NCI-H345 treated with DMSO at 0.1 percent for 48 hours (cell line): ENCODE results near the gene PBXIP1.
A peak's percentile ranks its signal among the peaks of the same experiment; 100 is the strongest.
"Not testable (repeated sequence)": the region's sequence is repeated elsewhere in the genome, so short reads cannot be mapped to it uniquely, and the experiment has no call there.

Experiments used
- DNase-seq: peaks from one replicate; lab custom pipeline; 2025; ENCODE audit not compliant: unreplicated experiment; lab: John Stamatoyannopoulos, UW

PBXIP1 gene

GRCh38 chr1:154938604-154939399, 17.1 kb downstream of the PBXIP1 start:
- DNase-seq = no peak

- no peak for DNase-seq
These were observed 17.9 kb downstream of the PBXIP1 start for GRCh38 chr1:154937988-154938386.

- peak; percentile 99 for DNase-seq
These were observed 18.6 kb downstream of the PBXIP1 start for GRCh38 chr1:154937085-154937987.

- peak; percentile 99 for DNase-seq
These were observed 19.3 kb downstream of the PBXIP1 start, which contains the start of gene PMVK for GRCh38 chr1:154936555-154937084. Gene PMVK, minus strand, starts transcription at chr1:154936719. Its CDS starts 34 bp downstream, at chr1:154936685.

- DNase-seq = no peak
These were observed 19.9 kb downstream of the PBXIP1 start for GRCh38 chr1:154935749-154936554.

- DNase-seq = no peak
These were observed 21.4 kb downstream of the PBXIP1 start for GRCh38 chr1:154934358-154934948.

GRCh38 chr1:154931940-154932487, 23.9 kb downstream of the PBXIP1 start:
- DNase-seq = no peak

GRCh38 chr1:154926201-154926600, 29.7 kb downstream of the PBXIP1 start:
- DNase-seq = no peak

- DNase-seq = no peak
These were observed 30.3 kb downstream of the PBXIP1 start for GRCh38 chr1:154925335-154926170.

- DNase-seq = no peak
These were observed 32.2 kb downstream of the PBXIP1 start for GRCh38 chr1:154923695-154924094.

- DNase-seq = peak; percentile 17
These were observed 42.6 kb downstream of the PBXIP1 start for GRCh38 chr1:154913273-154913672.

- no peak for DNase-seq
These were observed 43.1 kb downstream of the PBXIP1 start for GRCh38 chr1:154912755-154913154.

GRCh38 chr1:154911691-154912550, 44.0 kb downstream of the PBXIP1 start:
- DNase-seq = no peak

- DNase-seq = no peak
These were observed 45.0 kb downstream of the PBXIP1 start for GRCh38 chr1:154910851-154911250.

- no peak for DNase-seq
These were observed 47.0 kb downstream of the PBXIP1 start for GRCh38 chr1:154908937-154909336.

GRCh38 chr1:154908129-154908528, 47.8 kb downstream of the PBXIP1 start:
- DNase-seq = not testable (repeated sequence)

- DNase-seq = no peak
These were observed 49.2 kb downstream of the PBXIP1 start for GRCh38 chr1:154906621-154907081.

GRCh38 chr1:154902938-154903566, 52.8 kb downstream of the PBXIP1 start:
- DNase-seq = no peak
